K562 (cell line): ENCODE results near the gene UNC80. TPM values are rescaled to one million over a fixed set of nuclear protein-coding genes. Genes with fewer than 3 reads are reported as not detected.
A peak's percentile ranks its signal among the peaks of the same experiment; 100 is the strongest.

Experiments
- E2F8 ChIP-seq: fragments of 450-650 bp; IDR thresholded peaks from 2 replicates; pipeline ENCODE4 v1.7.1; 2018; ENCODE audit warnings: mild to moderate bottlenecking, low read depth; ENCODE audit not compliant: partially characterized antibody
- HBP1 ChIP-seq: fragments of 450-650 bp; formaldehyde crosslinking; IDR thresholded peaks from 2 replicates; pipeline ENCODE4 v1.4.0; 2022; ENCODE audit warnings: missing genetic modification characterization
- HIVEP1 ChIP-seq: fragments of 250-450 bp; sonication (Bioruptor Pico); IDR thresholded peaks from 2 replicates; pipeline ENCODE4 v1.4.0; 2020; ENCODE audit warnings: mild to moderate bottlenecking
- POLR3G ChIP-seq: IDR thresholded peaks from 2 replicates; pipeline ENCODE4 v1.6.1; 2011; ENCODE audit not compliant: insufficient read length, insufficient replicate concordance; ENCODE audit errors: extremely low read depth
- ZBTB40 ChIP-seq, 2 experiments: fragments of 450-650 bp in 1 of 2; sonication (generic) in 1 of 2; formaldehyde crosslinking in 1 of 2; IDR thresholded peaks; 2 replicates each; pipeline versions ENCODE4 v1.7.1 to v1.9.0; 2016 to 2022; ENCODE audit warnings: inconsistent platforms in 1 of 2, mild to moderate bottlenecking in 1 of 2, missing genetic modification reagents in 1 of 2
- polyA plus RNA-seq, 8 experiments: library from polyadenylated mRNA; depleted of rRNA in 4 of 8; stranded (reverse) in 5 of 8; unstranded in 3 of 8; fragments of >200 nt; fragmentation: Nextera tagmentation in 2 of 8; fragmentation: Illumina TruSeq in 1 of 8; extraction: Ambion mirVana in 2 of 8; extraction: Trizol in 1 of 8; gene quantifications; 2 replicates each; pipeline versions ENCODE4 v1.2.1 to v1.2.3, GENCODE V29; 2011 to 2014; ENCODE audit warnings: inconsistent platforms in 1 of 8, missing spikeins in 1 of 8
- total RNA-seq, 7 experiments: library from RNA; depleted of rRNA in 6 of 7; stranded (reverse); fragments of >200 nt in 6 of 7; fragmentation: Illumina TruSeq in 2 of 7; extraction: Trizol in 2 of 7; gene quantifications; 2 replicates each; pipeline versions ENCODE4 v1.2.1 to v1.2.3, GENCODE V29; 2011 to 2021; ENCODE audit warnings: low replicate concordance in 1 of 7
- TF ChIP-seq, protein P1 (sequence below): fragments of 450-650 bp; IDR thresholded peaks from 2 replicates; pipeline ENCODE4 v1.6.1; 2018; ENCODE audit not compliant: partially characterized antibody

UNC80 gene
- total and polyA plus RNA-seq, 9 of the 15 experiments (the other 6 are each of a cell fraction or from before 2014, with no cell fraction given) = under 0.01 to 0.04 (median 0.01) TPM; not detected in 5

- TF ChIP-seq E2F8 = peak; percentile 82
- no peak for TF ChIP-seq POLR3G
- TF ChIP-seq, protein P1, sequence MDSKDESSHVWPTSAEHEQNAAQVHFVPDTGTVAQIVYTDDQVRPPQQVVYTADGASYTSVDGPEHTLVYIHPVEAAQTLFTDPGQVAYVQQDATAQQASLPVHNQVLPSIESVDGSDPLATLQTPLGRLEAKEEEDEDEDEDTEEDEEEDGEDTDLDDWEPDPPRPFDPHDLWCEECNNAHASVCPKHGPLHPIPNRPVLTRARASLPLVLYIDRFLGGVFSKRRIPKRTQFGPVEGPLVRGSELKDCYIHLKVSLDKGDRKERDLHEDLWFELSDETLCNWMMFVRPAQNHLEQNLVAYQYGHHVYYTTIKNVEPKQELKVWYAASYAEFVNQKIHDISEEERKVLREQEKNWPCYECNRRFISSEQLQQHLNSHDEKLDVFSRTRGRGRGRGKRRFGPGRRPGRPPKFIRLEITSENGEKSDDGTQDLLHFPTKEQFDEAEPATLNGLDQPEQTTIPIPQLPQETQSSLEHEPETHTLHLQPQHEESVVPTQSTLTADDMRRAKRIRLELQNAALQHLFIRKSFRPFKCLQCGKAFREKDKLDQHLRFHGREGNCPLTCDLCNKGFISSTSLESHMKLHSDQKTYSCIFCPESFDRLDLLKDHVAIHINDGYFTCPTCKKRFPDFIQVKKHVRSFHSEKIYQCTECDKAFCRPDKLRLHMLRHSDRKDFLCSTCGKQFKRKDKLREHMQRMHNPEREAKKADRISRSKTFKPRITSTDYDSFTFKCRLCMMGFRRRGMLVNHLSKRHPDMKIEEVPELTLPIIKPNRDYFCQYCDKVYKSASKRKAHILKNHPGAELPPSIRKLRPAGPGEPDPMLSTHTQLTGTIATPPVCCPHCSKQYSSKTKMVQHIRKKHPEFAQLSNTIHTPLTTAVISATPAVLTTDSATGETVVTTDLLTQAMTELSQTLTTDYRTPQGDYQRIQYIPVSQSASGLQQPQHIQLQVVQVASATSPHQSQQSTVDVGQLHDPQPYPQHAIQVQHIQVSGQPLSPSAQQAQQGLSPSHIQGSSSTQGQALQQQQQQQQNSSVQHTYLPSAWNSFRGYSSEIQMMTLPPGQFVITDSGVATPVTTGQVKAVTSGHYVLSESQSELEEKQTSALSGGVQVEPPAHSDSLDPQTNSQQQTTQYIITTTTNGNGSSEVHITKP = no peak
- TF ChIP-seq HBP1 = no peak
- TF ChIP-seq HIVEP1 (CRISPR knock-in tag) = no peak
- TF ChIP-seq ZBTB40 (IDR thresholded peaks at IDR 0.05) = peak; percentile 95
- TF ChIP-seq ZBTB40 (CRISPR knock-in tag; IDR thresholded peaks at IDR 0.05) = no peak
Observed at GRCh38 chr2:210002158-210003157, 230.8 kb downstream of the UNC80 start, which contains the start of gene RPE (continued).
